Stimulated activated CD4-positive, alpha-beta T cell treated with anti-CD3 and anti-CD28 coated beads, Interleukin-4, amount 100 ng/mL, for 24 hours (primary cell): Measurements from ENCODE around the gene RHOJ.

Experiments
- DNase-seq: peaks from one replicate; pipeline ENCODE4 v3.0.0-alpha.2; 2020

RHOJ gene

GRCh38 chr14:63209160-63209559 lies 4.9 kb downstream of the RHOJ start:
- no peak for DNase-seq

GRCh38 chr14:63210812-63211211 lies 6.6 kb downstream of the RHOJ start:
- no peak for DNase-seq

GRCh38 chr14:63212209-63212608 lies 8.0 kb downstream of the RHOJ start:
- no peak for DNase-seq

- DNase-seq: no peak
Measured at GRCh38 chr14:63212776-63213500, 8.7 kb downstream of the RHOJ start.

DNA sequence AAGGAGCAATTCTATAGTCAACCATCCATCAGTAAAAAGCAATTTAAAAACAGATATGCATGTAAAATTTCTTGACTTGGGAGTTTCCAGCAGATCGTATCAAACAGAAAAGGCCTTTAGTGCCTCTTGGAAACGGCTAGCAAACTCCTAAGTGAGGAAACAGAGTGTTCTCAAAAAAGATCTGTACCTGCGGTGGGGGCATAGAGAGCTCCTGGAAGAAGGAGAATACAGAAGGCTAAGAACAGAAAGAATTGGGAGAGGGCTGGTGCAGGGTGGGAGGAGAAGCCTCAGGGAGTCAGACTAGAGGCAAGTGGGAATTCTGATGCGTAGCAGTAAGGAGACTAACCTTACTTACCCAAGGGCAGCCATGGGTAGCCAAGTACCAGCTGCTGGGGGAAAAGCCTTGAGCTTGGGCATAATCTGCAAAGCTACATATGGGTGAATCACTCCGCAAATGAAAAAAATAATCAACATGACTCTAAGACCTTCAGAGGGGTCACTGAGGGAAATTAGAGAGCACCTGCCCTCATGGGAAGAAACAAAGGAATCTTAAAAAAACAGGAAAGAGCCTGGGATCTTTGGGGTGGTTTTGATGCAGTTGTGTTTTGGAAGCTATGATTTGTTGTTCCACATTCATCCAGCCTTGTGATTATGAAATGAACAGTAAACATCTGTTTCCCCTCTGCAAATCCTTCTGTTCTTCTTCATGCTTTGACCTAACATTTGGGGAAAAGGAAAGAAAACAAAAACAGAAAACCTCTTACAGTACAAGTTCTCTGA lies 10.4 kb downstream of the RHOJ start:
- DNase-seq: no peak

GRCh38 chr14:63220526-63220925 lies 16.3 kb downstream of the RHOJ start:
- DNase-seq: no peak

DNA sequence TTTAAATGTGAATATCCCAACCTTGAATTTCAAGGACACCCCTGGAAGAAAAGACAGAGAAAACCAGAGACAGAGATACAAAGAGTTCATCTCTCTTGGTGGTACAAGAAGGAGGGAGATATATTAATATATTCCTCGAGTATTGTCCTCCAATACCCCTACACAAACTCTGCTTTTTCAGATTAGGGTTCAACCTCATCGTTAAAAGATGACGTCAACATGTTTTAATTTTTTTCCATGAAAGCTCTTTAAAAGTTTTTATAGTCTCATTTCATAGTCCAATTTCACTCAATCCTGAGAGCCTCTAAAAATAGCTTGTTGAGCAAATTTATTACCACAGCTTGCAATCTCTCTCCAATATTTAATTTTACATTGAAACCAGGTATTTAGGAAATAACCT lies 19.4 kb downstream of the RHOJ start:
- DNase-seq: no peak

DNA sequence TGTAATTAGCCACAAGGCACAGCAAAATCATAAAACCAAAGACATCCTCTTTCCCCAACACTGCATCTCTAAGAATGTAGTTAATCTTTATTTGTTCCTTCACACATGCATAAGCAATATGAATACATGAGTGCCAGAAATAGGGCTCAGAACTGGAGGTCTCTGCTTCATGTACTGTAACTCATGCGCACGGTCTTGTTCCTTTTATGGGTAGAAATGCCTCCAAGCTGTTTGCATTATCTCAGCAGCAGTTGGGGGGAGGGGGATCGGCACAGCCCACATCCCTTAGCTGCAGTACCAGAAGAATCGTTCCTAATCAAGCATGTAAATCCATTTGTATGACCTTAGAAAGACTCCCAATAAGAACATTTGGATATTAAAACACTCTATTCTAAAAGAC lies 20.0 kb downstream of the RHOJ start:
- no peak for DNase-seq

DNA sequence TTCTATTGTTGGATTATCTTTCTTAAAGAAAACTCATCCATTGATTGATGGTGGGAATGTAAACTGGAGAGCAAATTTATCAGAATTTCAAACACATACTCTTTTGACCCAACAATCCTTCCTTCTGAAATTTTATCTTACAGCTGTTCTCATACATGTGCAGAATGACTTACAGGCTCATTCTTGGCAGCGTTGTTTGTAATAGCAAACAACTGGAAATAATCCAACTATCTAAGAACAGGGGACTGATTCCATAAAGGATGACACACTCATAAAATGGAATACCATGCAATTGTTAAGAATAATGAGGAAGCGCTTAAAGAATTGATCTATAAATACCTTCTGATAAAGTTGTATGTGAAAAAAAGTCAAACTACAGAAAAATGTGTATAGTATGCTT lies 24.0 kb downstream of the RHOJ start:
- DNase-seq: no peak

DNA sequence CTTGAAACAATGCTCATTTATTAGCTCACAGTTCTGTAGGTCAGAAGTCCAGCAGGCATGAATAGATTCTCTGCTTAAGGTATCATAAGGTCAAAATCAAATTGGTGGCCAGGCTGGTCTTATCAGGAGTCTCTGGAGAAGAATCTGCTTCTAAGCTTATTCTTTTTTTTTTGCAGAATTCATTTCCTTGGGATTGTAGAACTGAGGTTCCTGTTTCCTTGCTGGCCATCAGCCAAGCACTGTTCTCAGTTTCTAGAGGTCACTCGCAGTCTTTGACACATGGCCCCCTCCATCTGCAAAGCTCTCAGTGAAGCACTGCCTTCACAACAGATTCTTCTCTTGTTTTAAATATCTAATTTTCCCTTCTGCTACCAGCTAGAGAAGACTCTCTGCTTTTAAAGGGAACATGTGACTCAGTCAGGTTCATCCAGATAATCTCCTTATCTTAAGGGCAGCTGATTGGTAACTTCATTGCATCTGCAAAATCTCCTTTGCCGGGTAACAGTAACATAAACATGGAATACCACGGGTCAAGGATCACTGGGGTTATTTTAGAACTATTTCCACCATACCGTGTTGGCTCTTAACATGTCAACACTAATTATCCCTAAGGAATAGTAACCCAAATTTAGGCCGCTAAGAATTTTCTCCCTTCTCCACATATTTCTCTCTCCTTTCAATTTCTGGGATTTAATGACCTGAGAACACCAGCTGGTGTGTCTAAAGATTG lies 25.3 kb downstream of the RHOJ start:
- no peak for DNase-seq

GRCh38 chr14:63231766-63232165 lies 27.5 kb downstream of the RHOJ start:
- DNase-seq: no peak

GRCh38 chr14:63237791-63238190 lies 33.5 kb downstream of the RHOJ start:
- no peak for DNase-seq

DNA sequence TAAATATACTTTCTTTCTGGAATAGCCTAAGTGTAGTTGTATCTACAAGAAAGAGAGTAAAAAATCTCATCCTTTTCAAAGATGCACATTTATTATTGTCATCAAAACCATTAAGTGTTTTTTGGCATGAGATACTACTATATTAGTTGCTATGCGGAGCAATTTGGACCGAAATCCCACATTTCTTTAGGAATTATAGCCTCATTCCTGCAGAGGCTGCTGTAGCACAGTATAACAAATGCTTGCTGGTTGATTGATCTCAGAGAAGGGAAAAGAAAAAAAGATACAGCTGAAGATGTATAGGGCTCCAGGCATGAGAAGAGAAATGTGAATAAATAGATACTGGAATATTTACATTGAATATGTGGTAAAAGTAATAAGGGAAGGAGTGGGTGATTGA lies 36.0 kb downstream of the RHOJ start:
- no peak for DNase-seq

DNA sequence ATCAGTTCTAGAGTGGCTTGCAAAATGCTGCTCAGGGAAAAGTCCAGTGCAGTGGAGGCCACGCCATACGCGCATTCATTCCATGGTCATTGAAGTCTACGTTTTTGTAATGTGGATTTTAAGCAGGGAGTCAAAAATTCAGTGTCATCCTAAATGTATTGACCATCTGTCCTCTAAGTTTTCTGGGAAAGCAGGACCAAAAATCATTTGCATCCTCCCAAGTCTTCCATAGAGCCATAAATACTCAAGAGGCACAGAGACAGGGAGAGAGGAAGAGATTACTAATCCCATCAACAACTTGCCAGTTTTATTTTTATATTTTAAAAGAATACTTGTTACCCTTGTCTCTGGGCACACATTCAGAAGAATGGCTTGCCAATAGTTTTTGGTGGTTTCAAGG lies 36.9 kb downstream of the RHOJ start:
- no peak for DNase-seq

DNA sequence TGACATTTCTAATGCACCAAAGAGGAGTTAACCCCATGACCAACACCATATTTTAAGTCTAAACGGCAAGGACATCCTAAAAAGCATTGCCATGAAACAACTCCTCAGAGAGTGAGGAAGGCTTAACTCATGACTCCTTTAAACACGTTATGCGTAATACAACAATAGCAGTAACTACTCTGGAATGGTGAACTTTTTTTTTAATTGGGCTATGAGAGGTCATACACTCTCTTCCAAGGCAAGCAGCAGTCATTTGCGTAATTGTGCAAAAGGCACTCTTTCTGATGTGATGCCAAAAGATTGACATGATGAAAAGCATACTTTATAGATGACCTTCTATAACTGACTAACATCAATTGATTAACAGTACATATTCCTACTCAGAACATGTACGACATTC lies 39.4 kb downstream of the RHOJ start:
- DNase-seq: no peak

DNA sequence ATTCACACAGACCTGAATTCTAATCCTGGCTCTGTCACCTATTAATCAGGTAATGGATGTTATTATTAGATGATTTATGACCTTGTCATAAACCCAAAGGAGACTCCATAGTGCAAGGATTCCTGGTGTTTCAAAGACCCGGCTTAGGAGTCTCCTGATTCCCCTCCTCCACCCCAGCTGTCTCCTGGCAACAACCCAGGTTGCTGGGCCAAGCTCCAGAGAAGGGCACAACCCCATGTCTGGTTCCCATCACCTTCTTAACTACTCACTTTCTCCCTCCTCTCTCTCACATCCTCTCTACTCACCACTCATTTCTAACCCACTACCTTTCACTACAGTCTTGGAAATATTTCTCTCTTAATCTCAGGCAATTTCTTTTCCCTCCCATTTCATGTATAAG lies 41.6 kb downstream of the RHOJ start:
- DNase-seq: no peak

- no peak for DNase-seq
Measured at GRCh38 chr14:63248211-63248610, 44.0 kb downstream of the RHOJ start.

GRCh38 chr14:63249092-63249491 lies 44.8 kb downstream of the RHOJ start:
- no peak for DNase-seq

DNA sequence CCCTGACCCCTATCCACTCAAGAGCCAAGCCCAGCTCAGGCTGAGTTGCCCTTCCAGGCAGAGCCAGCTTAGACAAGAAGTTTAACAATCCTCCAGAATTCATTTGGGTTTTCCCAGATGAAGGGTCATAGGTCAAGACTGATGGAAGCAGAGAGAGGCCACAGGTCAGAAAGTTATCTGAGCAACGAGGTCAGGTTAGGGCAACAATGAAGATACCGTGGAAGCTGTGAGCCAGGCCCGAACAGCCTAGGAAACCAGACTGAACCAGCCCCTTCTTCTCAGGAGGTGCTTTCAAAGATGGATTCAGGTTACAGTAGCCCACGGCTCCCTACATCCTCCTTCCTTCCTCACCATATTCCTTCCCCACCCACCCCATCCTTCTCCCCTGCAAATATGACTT lies 53.1 kb downstream of the RHOJ start:
- DNase-seq: no peak

DNA sequence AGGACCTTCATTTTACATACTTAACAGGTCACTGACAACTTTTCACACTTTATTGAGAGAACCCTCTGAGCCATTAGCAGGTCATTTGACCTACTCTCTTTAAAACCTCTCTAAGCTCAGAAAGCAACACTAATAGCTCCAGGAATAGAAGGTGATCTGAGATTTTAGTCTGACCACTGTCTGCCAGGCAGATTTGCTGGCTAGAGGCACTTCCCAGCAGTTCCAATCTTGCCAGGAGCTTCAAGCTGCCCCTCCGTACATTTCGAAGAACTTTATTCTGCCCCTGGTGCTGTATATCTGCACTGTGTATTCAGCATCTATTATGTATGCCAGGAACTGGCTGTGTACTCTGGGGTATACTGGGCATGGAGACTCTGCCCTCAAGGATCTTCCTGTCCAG lies 58.2 kb downstream of the RHOJ start:
- no peak for DNase-seq

DNA sequence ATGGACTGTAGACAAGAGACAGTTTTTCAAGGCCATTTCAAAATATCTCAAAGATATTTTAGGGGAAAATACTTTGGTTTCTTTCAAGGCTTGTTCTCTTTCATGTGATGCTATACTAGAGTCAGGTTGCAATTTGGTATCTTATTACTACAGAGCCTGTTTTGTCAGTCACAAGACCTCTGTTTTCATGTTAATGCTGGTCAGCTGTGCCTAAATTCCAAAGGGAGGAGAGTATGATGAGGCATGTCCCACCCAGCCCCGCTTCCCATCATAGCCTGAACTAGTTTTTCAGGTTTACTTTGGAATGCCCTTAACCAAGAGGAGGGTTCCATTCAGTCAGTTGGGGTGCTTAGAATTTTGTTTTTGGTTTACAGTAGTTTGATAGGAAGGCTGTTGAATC lies 61.9 kb downstream of the RHOJ start:
- DNase-seq: no peak

DNA sequence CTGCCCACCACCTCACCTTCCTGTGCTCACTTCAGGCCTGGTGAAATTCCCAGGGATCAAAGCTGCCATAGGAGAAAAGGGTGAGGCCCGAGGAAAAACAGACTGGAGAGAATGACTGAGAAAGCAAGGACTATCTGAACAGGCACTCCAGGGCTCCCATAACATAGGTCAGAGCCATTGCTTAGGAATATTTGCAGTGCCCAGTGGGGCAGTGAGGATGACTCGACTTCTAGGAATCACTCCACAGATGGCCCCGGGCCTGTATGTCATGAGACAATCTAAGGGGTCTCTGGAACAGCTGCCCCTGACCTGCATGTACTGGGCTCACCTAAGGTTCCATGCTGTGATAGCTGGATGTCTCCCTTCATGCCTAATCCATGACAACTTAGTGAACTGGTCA lies 62.9 kb downstream of the RHOJ start:
- DNase-seq: no peak

- DNase-seq: no peak
Measured at GRCh38 chr14:63268771-63269170, 64.5 kb downstream of the RHOJ start.
